NB4 (cell line): ENCODE measurements around the gene SPIC.
"Not testable (repeated sequence)": the region's sequence is repeated elsewhere in the genome, so short reads cannot be mapped to it uniquely, and the experiment has no call there.

Experiments
- CTCF ChIP-seq: IDR thresholded peaks from one replicate; pipeline ENCODE4 v1.5.1; 2012; ENCODE audit warnings: low read depth, low read length
- MAX ChIP-seq: IDR thresholded peaks from 2 replicates; pipeline ENCODE4 v1.6.1; 2011; ENCODE audit warnings: low read depth, low read length
- POLR2A ChIP-seq: IDR thresholded peaks from 2 replicates; pipeline ENCODE4 v1.6.1; 2011; ENCODE audit warnings: mild to moderate bottlenecking; ENCODE audit not compliant: insufficient read length; ENCODE audit errors: extremely low read depth

GRCh38 chr12:101471878-101472277 lies 3.3 kb upstream of the SPIC start:
- not testable (repeated sequence) for TF ChIP-seq CTCF, MAX, POLR2A
